GM18909 (cell line): ENCODE data around the gene ZBTB20.

Experiments
- ATAC-seq: cut with Tn5 transposase; IDR thresholded peaks from one replicate; pipeline ENCODE4 v1.9.1; 2021; ENCODE audit warnings: mild to moderate bottlenecking; ENCODE audit not compliant: unreplicated experiment, poor library complexity

The ZBTB20 gene

DNA sequence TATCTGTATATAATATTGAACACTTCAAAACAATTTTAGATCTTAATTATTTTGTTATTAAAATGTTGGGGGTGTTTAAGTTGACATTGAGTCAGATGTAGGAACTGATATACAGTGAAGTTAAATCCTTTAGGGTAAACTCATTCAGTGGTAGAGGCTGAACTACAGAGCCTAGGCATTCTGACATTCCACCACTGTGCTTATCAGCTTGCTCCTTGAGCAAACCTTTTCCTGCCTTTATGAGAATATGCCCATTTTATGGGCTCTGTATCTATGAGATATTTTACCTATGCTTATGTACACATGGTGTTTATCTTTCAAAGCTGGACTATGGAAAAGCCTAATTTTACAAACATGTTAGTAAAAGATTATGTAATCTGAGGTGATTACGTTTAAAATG is 407.5 kb downstream of the ZBTB20 start:
- ATAC-seq, result no peak

DNA sequence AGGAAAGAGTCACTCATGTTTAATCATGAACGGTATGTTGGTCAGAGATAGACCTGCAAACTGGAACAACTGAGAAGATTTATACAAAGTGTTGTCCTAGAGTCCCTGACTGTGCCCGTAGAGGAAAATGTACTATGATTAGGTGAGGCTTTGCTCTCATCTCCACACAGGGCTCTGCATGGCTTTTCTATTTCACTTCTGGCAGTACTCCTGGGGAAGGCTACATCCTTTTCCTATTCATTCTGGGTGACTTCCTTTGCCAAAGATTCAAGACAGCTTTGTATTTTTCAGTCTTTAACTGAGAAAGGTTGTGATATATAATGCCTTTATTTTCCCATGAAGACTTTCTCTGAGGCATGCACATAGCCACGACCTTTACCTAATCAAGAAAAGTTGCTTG is 414.7 kb downstream of the ZBTB20 start:
- no peak for ATAC-seq

DNA sequence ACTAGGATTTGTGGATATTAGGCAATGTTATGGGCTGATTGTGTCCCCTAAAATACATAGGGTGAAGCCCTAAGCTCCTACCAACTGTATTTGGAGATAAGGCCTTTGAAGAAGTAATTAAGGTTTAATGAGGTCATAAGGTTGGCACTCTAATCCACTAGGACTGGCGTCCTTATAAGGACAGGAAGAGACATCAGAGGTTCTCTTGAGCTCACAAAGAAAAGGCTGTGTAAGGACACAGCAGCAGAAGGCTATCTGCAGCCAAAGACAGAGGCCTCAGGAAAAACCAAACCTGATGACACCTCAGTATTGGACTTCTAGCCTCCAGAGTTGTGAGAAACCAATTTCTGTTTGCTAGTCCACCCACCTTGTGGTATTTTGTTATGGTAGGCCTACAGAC is 416.7 kb downstream of the ZBTB20 start:
- ATAC-seq, result no peak

DNA sequence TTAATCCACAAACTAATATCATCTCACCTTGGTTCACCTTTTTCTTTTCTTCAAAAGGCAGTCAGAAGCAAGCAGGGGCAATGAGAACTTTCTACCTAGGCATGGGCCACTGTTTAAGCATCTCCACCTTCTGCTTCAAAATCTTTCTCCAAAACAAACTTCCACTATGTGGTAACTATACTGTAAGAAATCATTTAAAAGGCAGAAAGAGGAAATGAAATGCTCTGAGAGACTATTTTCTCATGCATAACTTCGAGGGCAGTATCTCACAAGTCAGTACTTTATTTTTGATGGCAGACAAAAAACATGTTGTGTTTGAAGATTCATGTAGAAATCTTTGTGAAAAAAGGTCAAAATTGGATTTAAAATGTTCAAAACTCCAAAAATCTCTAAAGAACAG is 419.7 kb downstream of the ZBTB20 start:
- peak; percentile 55 for ATAC-seq

DNA sequence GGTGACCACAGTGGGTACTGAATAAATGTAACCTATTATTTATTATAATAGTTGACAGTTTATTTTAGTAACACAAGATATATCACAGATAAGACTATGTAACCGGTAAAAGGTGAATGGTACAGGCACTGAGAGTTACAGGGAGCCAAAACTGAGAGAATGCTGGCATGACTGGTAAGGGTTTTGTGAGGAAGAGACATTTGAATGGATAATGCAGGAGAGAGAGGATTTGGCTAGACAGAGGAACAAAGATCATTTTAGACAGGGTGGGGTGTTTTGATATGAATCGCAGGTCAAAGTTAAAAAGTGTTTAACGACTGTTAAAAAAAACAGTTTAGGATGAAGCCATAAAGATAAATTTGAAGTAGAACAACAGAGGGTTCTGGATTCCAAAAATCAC is 421.1 kb downstream of the ZBTB20 start:
- ATAC-seq, result no peak

DNA sequence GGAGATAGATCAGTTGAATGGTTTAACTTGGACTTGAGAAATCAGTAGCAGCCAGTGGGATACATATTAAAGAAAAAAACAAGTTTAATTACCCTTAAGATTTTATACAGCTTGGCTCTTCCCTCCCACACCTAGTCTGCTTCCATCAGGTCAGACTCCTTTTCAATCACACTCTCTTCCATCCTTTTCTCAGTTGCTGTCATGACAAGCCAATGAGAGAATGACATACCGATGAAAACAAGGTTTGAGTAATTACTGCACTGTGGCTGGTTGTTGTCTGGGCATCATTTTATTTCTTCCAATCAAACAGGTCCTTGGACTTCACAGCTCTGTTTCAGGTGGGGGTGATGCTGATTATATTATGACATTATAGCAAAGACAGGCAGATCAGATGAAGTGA is 424.6 kb downstream of the ZBTB20 start:
- no peak for ATAC-seq

DNA sequence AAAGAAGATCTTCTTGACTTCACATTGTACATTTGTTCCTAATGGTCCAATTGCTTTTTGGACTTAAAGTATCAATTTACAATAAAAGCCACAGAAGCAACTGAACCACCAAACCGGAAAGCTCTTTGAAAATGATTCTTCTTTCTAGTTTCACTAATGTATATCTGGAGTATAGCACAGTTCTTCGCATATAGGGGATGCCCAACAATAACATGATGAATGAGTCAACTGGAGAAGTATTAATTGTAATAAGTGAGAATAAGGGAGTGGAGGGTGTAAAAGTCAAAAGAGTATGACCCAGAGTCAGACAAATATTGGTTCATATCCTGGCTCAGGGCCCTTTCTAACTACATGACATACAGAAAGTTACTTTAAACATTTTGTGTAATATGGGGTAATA is 425.2 kb downstream of the ZBTB20 start:
- peak; percentile 72 for ATAC-seq

DNA sequence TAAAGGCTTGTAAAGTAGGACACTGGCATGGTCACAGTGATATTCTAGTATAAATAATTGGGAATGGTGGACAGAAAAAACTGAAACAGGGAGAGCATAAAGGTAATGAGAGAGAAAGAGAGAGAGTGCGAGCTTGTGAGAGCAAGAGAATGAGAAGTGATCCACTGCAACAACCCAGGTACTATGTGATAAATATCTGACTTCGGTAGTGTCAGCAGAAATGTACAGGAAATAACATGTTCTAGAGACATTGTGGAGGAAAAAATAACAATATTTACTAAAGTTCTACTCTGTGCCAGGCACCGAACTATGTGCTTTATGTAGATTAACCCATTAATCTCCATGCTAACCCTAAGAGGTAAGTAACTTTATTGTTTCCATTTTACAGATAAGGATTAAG is 425.9 kb downstream of the ZBTB20 start:
- no peak for ATAC-seq

DNA sequence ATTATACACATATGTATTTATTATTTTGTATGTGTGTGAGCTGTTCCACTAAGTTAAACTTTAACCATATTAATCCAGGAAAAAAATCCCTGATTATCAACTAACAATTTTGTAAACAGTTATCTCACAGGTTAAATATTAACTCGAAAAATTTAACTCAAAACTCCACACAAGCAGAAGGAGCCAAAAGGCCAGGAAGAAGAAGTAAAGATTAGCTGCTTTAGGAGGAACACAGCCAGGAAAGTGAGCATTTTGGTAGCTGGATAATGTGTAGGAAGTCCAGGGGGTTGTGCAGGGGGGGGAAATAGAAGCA is 428.2 kb downstream of the ZBTB20 start:
- no peak for ATAC-seq

DNA sequence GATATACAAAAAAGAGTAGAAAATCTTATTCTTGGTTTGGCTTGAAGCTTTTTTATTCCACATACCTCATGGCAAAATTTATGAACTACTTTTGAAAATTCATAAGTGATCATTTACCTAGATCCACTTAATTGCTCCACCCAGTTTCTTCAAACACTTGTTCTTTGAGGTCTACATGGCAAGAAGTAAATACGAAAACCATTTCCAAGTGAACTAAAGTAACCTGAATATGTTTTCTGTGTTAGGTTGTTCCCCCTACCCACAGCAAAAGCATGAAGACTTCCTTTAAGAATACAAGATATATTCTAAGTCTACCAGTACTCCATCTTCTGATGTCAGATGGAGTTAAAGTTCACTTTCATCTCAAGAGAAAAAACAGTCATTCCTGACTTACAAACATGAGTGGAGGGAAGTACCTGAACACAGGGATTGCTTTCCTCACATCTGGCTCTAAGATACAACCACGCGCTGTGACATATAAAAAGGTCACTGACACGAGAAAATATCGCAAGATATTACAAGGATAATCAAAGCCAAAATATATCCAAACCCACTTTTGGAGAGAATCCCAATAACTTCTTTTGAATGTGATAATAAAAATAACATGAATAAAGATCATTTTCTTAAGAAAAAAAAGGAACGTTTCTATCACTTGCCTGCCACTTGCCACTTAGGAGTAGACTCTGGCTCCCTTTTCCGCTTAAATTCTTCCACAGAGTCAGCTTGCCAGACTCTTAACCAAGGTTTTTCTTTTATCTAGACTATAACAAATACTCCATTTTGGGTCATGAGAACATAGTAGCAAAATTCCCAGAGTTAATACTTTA is 428.8 kb downstream of the ZBTB20 start:
- ATAC-seq, result no peak

DNA sequence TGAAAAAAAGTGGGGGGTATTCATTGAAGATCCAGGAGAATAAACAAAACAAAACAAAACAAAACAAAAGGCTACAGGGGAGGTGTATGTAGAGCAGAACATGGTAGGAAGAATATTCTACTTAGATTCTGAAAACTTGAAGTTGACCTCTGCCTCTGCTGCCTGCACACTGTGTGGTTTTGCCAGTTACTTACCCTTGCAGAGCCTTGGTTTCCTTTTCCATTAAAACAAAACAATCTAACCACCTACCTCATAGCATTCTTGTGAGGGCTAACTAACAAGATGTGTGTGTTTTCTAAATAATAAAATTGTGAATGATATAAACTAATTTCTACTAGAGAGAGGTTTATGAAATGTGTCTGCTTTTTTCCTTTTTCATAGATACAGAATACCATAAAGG is 430.2 kb downstream of the ZBTB20 start:
- no peak for ATAC-seq

DNA sequence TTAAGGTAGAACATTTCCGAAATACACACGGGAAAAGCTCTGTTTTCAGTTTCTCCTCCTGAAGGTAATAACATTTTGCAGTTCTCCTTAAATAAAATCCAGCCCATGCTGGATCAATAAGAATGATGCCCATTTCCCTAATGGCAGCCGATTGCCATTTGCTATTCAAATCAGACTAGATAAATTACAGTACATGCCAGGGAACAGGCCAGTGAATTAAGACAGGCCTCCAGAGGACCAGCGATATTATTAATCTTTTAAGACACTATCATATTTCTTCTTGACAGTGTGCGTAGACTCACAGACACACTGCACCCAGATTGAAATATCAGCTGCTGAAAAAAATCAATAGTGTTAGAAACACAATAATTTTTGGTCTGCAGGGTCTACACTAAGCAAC is 431.0 kb downstream of the ZBTB20 start:
- no peak for ATAC-seq

DNA sequence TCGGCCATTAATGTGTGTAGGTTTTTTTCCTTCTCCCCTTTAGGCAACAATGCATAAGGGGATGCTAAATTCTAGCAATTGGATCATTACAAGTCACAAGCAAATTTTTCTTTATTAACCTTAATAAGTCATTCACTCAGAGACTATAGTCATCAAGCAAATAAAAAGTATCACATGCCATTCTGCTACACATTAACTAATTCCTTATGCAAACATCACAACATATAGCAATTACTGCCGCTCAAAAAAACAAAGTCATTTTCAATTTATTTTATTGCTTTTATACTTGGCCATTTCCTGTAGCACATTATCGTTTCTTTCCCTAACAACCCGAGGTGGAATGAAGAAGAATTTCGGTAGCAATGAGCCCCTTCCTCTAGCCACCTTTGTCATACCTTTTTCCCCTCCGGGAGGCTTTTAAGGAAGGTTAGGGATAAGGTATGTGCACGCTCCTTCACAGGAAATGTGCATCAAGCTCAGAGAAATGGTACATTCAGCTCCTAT is 432.1 kb downstream of the ZBTB20 start:
- ATAC-seq, result no peak

DNA sequence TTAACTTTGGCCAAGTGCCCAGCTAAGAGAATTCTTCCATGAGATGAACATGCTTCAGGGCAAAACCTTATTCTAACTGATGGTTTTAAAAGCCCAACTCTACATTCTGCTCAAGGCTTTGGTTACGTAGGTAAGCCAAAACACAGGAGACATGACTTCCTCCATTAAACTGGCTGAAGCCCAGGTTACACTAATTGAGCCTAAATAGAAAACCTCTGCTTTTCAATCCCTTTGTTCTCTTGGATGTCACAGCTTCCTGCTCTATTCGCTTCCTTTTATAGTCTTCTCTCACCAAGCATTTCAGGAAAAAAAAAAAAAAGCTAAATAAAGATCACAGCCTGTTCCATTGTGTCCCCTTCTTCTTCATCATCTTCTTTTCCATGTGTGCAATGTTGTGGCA is 432.9 kb downstream of the ZBTB20 start:
- ATAC-seq, result no peak

DNA sequence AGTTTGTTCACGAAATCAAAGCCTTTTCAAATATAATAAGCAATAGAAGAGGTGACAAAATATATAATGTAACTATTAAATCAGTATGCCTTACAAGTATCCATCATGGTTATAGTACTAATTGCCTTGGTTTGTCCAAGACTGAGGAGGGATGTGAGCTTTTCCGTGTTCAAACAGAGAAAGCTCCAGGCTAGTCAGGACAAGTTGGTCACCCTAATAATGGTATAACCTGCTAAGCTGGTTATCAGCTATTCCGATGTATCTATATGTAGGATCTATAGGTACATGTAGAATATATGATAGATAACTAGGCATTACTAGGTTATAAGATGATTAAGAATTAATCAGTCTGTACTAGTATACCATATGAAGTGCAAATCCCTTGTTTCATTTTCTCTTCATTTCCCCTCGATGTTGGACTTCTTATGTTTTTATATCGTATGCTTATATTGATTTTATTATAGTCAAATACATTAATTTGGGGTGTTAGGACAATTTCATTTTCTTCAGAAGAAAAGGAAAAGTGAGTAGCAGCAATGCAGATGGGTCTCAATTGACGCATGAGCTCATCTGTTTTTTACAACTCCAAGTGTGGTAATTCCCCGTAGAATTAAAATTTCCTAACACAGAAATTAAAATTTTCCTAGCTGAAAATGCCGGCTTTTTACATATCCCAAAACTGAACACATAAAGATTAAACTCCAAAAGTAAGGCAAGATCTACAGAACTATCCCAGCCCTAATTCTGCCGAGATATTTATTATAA is 434.2 kb downstream of the ZBTB20 start:
- ATAC-seq, result no peak

DNA sequence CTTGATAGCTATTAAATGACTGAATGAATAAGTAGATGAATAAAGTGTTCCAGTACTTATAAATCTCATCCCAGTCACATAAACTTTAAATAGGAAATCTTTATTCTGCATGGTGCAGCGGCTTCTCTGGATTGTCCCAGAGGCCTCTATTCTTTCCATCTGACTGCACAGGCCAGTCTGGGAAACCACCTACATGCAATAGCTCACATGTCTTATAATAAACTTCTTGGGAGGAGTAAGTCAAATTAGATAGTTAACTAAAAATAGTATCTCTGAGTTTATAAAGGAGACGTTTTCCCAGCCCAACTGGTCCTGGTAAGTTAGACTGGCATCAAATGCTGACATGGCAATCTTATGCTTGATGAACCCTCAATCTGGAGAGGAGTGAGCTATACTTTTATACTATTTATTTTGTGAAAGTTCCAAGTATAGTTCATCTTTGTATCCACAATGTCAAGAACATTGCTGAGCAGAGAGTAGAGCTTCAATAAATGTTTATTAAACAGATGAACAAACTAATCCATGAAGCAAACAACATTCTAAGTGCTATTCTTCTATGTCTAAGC is 435.7 kb downstream of the ZBTB20 start:
- no peak for ATAC-seq

DNA sequence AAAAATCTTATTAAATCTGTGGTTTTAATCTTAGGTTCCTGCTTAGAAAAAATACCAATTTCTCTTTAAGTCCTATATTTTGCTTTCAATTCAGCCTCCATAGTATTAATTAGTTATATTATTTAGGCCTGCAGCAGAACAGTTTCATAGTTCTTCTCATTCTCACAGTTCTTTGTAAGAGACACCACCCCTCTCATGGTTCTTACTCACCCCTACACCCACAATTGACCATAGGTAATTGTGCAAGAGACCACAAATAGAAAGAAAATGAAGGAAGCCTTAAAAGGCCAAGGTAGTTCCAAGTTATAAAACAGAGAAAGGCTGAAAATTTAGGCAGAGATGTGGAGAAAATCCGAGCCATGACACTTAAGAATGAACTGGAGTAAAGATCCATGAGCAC is 438.0 kb downstream of the ZBTB20 start:
- ATAC-seq, result no peak

DNA sequence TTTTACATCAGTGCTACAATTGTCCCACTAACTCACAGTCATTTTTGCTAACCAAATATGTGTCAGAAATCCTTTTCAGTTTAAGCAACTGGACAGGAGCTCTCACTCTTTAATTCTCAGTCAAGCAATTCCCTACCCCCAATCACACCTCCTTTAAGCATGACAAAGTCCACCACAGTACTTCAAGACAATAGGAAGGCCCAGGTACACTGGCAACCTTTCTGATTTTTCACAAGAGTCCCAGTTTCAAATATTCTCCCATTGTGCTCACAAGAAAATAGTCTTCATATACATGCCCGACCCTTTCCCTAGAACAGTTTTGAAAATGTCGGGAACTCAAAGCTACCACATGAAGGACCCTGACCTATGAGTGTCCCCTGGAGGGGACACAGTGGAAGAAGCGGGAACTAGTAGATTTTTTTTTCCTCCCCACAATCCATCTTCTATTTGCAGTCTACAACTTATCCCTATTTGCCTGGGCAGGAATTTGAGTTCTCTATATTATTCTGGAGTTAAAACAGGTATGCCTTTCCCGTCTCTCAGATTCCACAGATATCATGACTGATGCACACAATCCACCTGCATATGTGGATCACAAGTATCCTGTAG is 439.7 kb downstream of the ZBTB20 start:
- ATAC-seq, result no peak

DNA sequence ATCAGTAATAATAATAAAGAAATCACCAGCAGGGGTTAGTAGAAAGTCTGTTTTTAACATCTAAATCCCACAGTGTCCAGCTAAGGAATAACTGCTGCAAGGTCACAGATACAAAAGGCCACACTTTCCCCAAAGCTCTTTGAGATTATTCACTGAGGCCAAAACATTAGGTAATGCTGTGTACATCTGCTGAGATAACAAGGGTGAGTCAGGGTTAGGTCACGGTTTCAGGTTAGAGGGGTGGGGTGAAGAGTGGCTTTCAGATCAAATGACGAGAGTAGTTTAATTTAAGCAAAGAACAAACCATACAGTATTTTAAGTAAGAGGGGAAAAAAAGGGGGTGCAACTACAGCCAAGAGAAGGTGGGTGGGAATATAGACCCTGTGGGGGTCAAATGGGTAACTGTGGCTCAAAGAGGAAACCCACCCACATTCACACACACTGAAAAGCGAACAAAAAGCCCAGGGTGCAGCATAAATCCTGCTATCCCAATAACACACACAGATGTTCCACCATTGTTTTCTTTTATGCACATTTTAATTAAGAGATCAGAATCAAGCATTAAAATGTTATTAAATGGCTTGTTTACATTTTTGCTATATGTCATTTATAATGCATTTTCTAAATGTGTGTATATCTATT is 440.4 kb downstream of the ZBTB20 start:
- ATAC-seq, result peak; percentile 66

DNA sequence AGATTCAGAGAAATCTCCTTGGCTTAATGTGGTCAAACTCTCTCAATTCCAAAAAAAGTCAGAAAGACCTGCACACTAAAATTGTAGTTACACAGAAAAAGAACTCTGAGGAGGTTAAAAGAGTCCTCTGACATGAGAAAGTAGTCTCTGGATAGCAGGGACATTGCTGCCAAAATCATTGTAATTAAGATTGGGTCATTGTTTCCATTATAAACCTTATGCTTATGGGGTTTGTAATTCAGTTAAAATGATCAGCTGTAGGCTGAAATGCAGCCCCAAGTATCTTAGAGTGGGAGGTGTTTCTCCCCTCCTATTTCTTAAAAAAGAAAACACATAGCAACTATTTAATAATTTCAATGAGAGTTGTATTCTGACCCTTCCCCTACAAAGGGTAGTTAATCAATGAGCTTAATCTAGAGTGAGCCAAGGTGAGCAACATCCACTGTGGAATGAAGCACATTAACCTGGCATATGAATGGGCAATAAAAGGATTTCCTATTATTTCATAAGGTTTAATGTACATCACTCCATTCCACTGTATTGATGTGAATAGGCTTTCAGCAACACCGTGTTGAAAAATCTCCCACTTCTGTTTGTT is 446.4 kb downstream of the ZBTB20 start:
- ATAC-seq, result no peak
